HEK293T (cell line): ENCODE data around the gene DLX2.
"Not testable (repeated sequence)": the region's sequence is repeated elsewhere in the genome, so short reads cannot be mapped to it uniquely, and the experiment has no call there.

Source experiments
- CTCF ChIA-PET: fragments of 350-600 bp; formaldehyde crosslinking; extraction: SDS; loops from one replicate; lab custom pipeline; 2021; ENCODE audit warnings: antibody characterized with exemption, inconsistent platforms; lab: Yijun Ruan, JAX
- POLR2A ChIA-PET: fragments of 350-600 bp; formaldehyde crosslinking; extraction: SDS; loops from one replicate; lab custom pipeline; 2020; ENCODE audit warnings: antibody characterized with exemption, inconsistent platforms; lab: Yijun Ruan, JAX
- DNase-seq: peaks from one replicate; pipeline ENCODE4 v3.0.0; 2012; ENCODE audit warnings: mixed read lengths; ENCODE audit errors: extremely low spot score
- ARNT ChIP-seq: fragments of 450-650 bp; IDR thresholded peaks from 2 replicates; pipeline ENCODE4 v1.6.1; 2017; ENCODE audit warnings: mild to moderate bottlenecking
- BHLHE40 ChIP-seq: fragments of 450-650 bp; IDR thresholded peaks from 2 replicates; pipeline ENCODE4 v1.6.1; 2016; ENCODE audit warnings: mild to moderate bottlenecking, moderate library complexity, borderline replicate concordance
- CTBP1 ChIP-seq: fragments of 450-650 bp; IDR thresholded peaks from 2 replicates; pipeline ENCODE4 v1.6.1; 2016; ENCODE audit warnings: borderline replicate concordance
- ELF4 ChIP-seq: fragments of 450-650 bp; IDR thresholded peaks from 2 replicates; pipeline ENCODE4 v1.6.1; 2017; ENCODE audit warnings: antibody characterized with exemption
- FOXA1 ChIP-seq: fragments of 450-650 bp; IDR thresholded peaks from 2 replicates; pipeline ENCODE4 v1.6.1; 2016; ENCODE audit warnings: mild to moderate bottlenecking
- FOXK2 ChIP-seq: fragments of 450-650 bp; IDR thresholded peaks from 2 replicates; pipeline ENCODE4 v1.6.1; 2016; ENCODE audit warnings: mild to moderate bottlenecking
- FOXM1 ChIP-seq: fragments of 450-650 bp; IDR thresholded peaks from 2 replicates; pipeline ENCODE4 v1.6.1; 2017; ENCODE audit warnings: mild to moderate bottlenecking, borderline replicate concordance
- HDGF ChIP-seq: fragments of 450-650 bp; IDR thresholded peaks from 2 replicates; pipeline ENCODE4 v1.6.1; 2017; ENCODE audit warnings: antibody characterized with exemption, borderline replicate concordance
- L3MBTL2 ChIP-seq: fragments of 450-650 bp; conservative IDR thresholded peaks from 2 replicates; pipeline ENCODE4 v1.6.1; 2016; ENCODE audit warnings: mild to moderate bottlenecking
- LEF1 ChIP-seq: fragments of 450-650 bp; IDR thresholded peaks from 2 replicates; pipeline ENCODE4 v1.6.1; 2017; ENCODE audit warnings: mild to moderate bottlenecking, borderline replicate concordance
- NFRKB ChIP-seq: fragments of 450-650 bp; IDR thresholded peaks from 2 replicates; pipeline ENCODE4 v1.6.1; 2016; ENCODE audit warnings: mild to moderate bottlenecking, moderate library complexity
- SP1 ChIP-seq: fragments of 450-650 bp; IDR thresholded peaks from 2 replicates; pipeline ENCODE4 v1.6.1; 2017
- SUZ12 ChIP-seq: fragments of 450-650 bp; IDR thresholded peaks from 2 replicates; pipeline ENCODE4 v1.6.1; 2016; ENCODE audit warnings: mild to moderate bottlenecking
- TARDBP ChIP-seq: fragments of 450-650 bp; IDR thresholded peaks from 2 replicates; pipeline ENCODE4 v1.6.1; 2016
- ZNF384 ChIP-seq: fragments of 450-650 bp; IDR thresholded peaks from 2 replicates; pipeline ENCODE4 v1.6.1; 2016
- TF ChIP-seq, protein P1 (sequence below): fragments of 450-650 bp; IDR thresholded peaks from 2 replicates; pipeline ENCODE4 v1.6.1; 2016

Gene DLX2

DNA sequence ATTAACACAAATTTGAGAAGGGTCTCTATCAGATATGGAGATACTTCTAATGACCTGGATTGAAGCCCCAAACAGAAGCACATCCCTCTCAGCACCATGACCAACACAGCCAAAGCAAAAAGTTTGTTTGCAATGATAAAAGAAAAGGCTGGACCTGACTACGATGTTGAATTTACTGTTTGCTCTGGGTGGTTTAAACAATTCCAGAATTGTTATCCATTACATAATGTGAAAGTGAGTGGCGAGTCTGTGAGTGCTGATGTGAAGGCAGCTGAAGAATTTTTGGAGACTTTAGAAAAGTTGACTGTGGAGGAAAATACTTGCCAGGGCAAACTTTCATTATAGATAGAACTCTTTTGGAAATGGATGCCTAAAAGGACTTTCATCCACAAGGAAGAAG lies 17.4 kb upstream of the DLX2 start:
- ChIA-PET CTCF (interaction anchor here (0.6 kb wide), 1 partner anchor 394 kb away, joined by 3 read pairs; no protein-coding TSS in a partner anchor), POLR2A (interaction anchor here (1.1 kb wide), 1 partner anchor 18 kb away, joined by 4 read pairs; no protein-coding TSS in a partner anchor)
- TF ChIP-seq BHLHE40: no peak
- no peak for TF ChIP-seq SUZ12
- DNase-seq: no peak

DNA sequence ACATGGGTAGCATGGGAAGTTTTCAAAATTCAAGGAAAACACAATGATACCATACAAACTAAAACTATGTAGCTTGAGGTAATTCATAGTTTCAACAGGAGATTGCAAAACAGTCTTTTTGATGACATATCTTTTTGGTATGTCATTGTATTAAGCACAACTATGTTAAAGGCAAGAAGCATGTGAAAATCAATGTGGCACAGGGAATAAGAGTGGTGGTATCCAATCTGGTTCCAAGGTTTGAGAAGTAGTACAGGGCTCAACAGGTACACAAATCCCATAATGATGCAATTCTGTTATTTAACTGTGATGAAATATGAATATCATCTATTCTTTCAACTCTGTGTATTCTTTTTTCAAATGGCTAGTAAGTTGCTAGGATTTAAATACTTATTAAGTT lies 16.4 kb upstream of the DLX2 start:
- DNase-seq: no peak
- POLR2A ChIA-PET: no interaction called here
- CTCF ChIA-PET: no interaction called here
- TF ChIP-seq FOXA1 (no peak), ARNT (no peak), FOXK2 (no peak), LEF1 (no peak), TARDBP (no peak), ZNF384 (no peak), SP1 (no peak), L3MBTL2 (no peak), SUZ12 (no peak), HDGF (no peak), NFRKB (no peak), FOXM1 (no peak), CTBP1 (no peak), ELF4 (no peak), BHLHE40 (no peak)
- TF ChIP-seq, protein P1, sequence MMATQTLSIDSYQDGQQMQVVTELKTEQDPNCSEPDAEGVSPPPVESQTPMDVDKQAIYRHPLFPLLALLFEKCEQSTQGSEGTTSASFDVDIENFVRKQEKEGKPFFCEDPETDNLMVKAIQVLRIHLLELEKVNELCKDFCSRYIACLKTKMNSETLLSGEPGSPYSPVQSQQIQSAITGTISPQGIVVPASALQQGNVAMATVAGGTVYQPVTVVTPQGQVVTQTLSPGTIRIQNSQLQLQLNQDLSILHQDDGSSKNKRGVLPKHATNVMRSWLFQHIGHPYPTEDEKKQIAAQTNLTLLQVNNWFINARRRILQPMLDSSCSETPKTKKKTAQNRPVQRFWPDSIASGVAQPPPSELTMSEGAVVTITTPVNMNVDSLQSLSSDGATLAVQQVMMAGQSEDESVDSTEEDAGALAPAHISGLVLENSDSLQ: no peak

DNA sequence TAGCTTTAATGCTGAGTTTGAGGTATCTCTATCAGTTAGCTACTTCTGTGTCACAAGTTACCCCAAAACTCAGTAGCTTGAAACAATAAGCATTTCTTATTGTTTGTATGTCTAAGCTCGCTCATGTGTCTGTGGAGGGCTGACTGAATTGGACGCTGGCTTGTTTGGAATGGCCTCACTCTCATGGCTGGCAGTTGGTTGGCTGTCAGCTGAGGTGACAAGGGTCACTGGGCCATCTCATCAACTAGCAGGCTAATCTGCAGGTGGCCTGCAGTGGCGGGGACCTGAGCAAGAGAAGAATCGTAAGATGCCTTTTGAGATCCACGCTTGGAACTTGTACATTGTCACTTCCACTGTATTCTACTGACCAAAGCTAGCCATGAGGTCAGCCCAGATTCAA lies 13.4 kb upstream of the DLX2 start:
- TF ChIP-seq FOXM1 (no peak), FOXA1 (no peak), L3MBTL2 (no peak), SP1 (no peak), TARDBP (no peak), BHLHE40 (no peak), HDGF (no peak), LEF1 (no peak)
- TF ChIP-seq, protein P1: no peak
- DNase-seq: no peak
- ChIA-PET POLR2A (interaction anchor here (1.0 kb wide), 1 partner anchor 14 kb away, joined by 3 read pairs; no protein-coding TSS in a partner anchor), CTCF (no interaction called here)

DNA sequence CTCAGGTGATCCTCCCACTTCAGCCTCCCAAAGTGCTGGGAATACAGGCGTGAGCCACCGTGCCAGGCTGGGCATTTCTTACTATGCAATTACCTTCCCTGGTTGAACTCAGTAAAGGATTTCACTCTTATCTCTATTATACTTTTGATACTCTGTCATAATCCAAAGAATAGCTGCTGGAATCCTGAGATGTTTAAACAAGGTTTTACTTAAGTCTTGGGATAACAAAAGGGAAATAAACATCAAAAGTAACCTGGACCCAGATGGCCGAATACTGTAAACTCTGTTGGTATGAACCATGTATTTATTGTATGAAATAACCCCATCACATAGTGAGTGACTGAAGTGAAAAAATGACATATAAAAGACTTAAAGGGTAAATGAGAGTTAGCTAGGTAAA lies 11.9 kb upstream of the DLX2 start:
- DNase-seq: no peak
- ChIA-PET CTCF (interaction anchor here (0.6 to 0.7 kb wide), 3 partner anchors 171 to 570 kb away, joined by 3 read pairs; no protein-coding TSS in a partner anchor), POLR2A (no interaction called here)
- TF ChIP-seq FOXK2: no peak
- TF ChIP-seq, protein P1: no peak
- TF ChIP-seq LEF1: no peak
- no peak for TF ChIP-seq HDGF
- no peak for TF ChIP-seq L3MBTL2
- no peak for TF ChIP-seq NFRKB
- no peak for TF ChIP-seq ARNT
- TF ChIP-seq BHLHE40: no peak
- no peak for TF ChIP-seq CTBP1
- TF ChIP-seq SUZ12: no peak
- no peak for TF ChIP-seq FOXM1
- no peak for TF ChIP-seq FOXA1
- no peak for TF ChIP-seq SP1
- no peak for TF ChIP-seq ELF4

DNA sequence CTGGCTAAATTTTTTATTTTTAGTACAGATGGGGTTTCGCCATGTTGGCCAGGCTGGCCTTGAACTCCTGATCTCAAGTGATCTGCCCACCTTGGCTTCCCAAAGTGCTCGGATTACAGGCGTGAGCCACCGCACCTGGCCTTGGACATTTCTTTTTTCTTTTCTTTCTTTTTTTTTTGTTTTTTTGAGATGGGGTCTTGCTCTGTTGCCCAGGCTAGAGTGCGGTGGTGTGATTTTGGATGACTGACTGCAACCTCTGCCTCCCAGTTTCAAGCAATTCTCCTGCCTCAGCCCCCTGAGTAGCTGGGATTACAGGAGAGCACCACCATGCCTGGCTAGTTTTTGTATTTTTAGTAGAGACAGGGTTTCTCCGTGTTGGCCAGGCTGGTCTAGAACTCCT lies 11.5 kb upstream of the DLX2 start:
- POLR2A ChIA-PET, DNase-seq: not testable (repeated sequence)
- CTCF ChIA-PET: interaction anchor here (0.6 to 1.9 kb wide), 12 partner anchors 9 to 569 kb away, joined by 3 to 10 read pairs (median 3); no protein-coding TSS in a partner anchor

DNA sequence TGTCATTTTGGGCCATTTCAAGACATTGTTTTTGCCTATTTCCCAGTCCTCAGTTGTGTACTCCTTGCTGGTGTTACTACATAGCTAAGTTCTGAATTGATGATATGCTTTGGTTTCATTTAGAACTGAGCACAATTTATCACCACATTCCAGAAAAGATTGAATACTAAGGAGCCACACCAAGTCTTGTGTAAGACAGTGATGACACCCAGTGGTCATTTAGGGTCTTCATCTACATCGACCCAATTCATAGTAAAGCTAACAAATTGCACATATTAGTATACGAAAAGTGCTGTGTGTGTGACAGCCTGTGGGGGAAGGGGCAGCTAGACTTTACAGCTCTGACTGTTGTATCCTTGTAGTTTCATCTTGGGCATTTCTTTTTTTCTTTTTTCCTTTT lies 10.9 kb upstream of the DLX2 start:
- TF ChIP-seq ZNF384: no peak
- TF ChIP-seq SUZ12: no peak
- TF ChIP-seq, protein P1: 0 out of 2 replicates have a peak, but pooled peaks have one; percentile 1
- no peak for TF ChIP-seq ELF4
- no peak for DNase-seq
- ChIA-PET CTCF (interaction anchor here (0.6 to 1.9 kb wide), 13 partner anchors 9 to 518 kb away, joined by 3 to 10 read pairs (median 4); no protein-coding TSS in a partner anchor), POLR2A (interaction anchor here (1.7 kb wide), 1 partner anchor 18 kb away, joined by 3 read pairs; no protein-coding TSS in a partner anchor)
